Esophagus (tissue), 2 donors: Measurements from ENCODE around the gene TFR2. TPM values are rescaled to one million over a fixed set of nuclear protein-coding genes. Genes with fewer than 3 reads are reported as not detected.
"Not testable (repeated sequence)": the region's sequence is repeated elsewhere in the genome, so short reads cannot be mapped to it uniquely, and the experiment has no call there.

Source experiments
- H3K27ac ChIP-seq, 2 donors: one replicate each; pipeline ENCODE4 v1.5.1; 2013; ENCODE audit warnings: low read depth in 2 of 2, mild to moderate bottlenecking in 2 of 2, inconsistent platforms in 1 of 2, low read length in 1 of 2, moderate library complexity in 1 of 2
- H3K27me3 ChIP-seq, 2 donors: one replicate each; pipeline ENCODE4 v1.6.1; 2013; ENCODE audit warnings: low read length in 2 of 2, control low read depth in 1 of 2, mild to moderate bottlenecking in 1 of 2; ENCODE audit not compliant: insufficient read depth in 2 of 2, control insufficient read depth in 1 of 2
- H3K36me3 ChIP-seq, 2 donors: one replicate each; pipeline ENCODE4 v1.6.1; 2013; ENCODE audit warnings: low read length in 1 of 2; ENCODE audit not compliant: control insufficient read depth in 2 of 2, insufficient read depth in 2 of 2
- H3K4me1 ChIP-seq, 2 donors: one replicate each; pipeline ENCODE4 v1.6.1; 2013; ENCODE audit warnings: low read length in 1 of 2; ENCODE audit not compliant: control insufficient read depth in 2 of 2, insufficient read depth in 2 of 2
- H3K4me3 ChIP-seq, 2 donors: one replicate each; pipeline ENCODE4 v1.5.1; 2013; ENCODE audit warnings: low read length in 2 of 2, mild to moderate bottlenecking in 2 of 2, low read depth in 1 of 2, moderate library complexity in 1 of 2
- H3K9me3 ChIP-seq, 2 donors: one replicate each; pipeline ENCODE4 v1.6.1; 2013; ENCODE audit warnings: mild to moderate bottlenecking in 2 of 2, low read depth in 1 of 2, low read length in 1 of 2, moderate library complexity in 1 of 2; ENCODE audit not compliant: control insufficient read depth in 2 of 2, insufficient read depth in 1 of 2
- WGBS, 2 donors: extraction: QIAGEN DNeasy Blood & Tissue Kit; methylation state at CpG; one replicate each; pipeline ENCODE4 v1.1.7; 2013; 5-methylcytosine and 5-hydroxymethylcytosine counted together
- polyA plus RNA-seq, 2 donors: library from polyadenylated mRNA; stranded (reverse); fragments of 200-250 nt; gene quantifications; one replicate each; pipeline ENCODE4 v1.2.3, GENCODE V29; 2013
- donor health status: healthy with polysubstance abuse.
- donor health status: Bipolar disorder and iron deficiency.

The TFR2 gene
- polyA plus RNA-seq, 2 donors = 0.41 to 0.53 TPM

DNA sequence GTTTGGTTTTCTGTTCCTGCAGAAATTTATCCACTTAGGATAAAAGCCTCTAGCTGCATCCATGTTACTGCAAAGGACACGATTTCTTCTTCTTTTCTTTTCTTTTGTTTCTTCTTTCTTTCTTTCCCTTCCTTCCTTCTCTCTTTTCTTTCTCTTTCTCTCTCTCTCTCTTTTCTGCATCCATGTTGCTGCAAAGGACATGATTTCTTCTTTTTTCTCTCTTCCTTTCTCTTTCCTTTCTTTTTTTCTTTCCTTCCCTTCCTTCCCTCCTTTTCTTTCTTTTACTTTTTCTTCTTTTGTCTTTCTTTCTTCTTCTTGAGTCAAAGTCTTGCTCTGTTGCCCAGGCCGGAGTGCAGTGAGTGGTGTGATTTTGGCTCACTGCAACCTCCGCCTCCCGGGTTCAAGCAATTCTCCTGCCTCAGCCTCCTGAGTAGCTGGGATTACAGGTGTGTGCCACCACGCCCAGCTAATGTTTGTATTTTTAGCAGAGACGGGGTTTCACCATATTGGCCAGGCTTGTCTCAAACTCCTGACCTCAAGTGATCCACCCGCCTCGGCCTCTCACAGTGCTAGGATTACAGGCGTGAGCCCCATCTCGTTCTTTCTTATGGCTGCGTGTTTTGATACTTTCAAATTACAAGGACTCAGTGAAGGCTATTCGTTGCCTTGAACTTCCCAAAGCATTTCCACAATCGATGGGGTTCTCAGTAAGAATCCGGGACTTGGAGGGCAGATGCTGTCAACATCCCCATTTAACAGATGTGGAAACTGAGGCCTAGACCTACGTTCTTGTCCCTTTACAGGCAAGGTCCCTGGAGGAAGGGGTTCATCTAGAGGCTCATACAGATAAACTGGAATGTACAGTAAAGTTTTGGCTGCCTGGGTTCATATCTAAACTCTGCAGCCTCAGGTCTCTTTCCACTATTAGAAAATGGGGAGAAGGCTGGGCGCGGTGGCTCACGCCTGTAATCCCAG is 30.3 kb upstream of the TFR2 start:
- no peak overlapping the region for H3K4me3 ChIP-seq
- H3K27ac ChIP-seq = no peak overlapping the region
- H3K4me1 ChIP-seq = peaks cover 2 to 3% of the 10 kb centered on the region in 2 donors
- no peaks in the 10 kb centered on the region for H3K27me3 ChIP-seq
- H3K36me3 ChIP-seq = peaks cover 1 to 3% of the 10 kb centered on the region in 2 donors
- H3K9me3 ChIP-seq = no peaks in the 10 kb centered on the region
- WGBS, 2 donors = 91 to 92% methylated on average over 18 of the region's 18 CpGs

DNA sequence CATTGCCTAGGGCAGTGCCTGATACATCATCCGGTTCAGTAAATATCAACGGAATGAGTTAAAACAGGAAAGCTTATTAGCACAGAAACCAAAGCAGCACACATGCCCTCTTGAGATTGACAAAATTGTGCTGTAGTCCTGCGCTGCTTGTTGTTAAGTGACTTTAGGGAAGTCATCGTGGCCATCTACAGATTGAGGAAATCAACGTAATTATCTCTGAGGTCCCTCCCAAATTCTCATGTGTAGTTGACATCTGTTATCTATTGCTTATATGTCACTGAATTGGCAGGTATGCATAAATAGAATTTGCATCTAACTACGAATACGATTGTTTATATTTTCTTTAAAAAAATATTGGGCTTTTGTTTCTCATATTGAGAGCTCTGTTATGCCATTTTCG is 28.7 kb upstream of the TFR2 start:
- H3K9me3 ChIP-seq = no peaks in the 10 kb centered on the region
- H3K27ac ChIP-seq = no peak overlapping the region
- H3K36me3 ChIP-seq = no peaks in the 10 kb centered on the region
- H3K4me3 ChIP-seq = no peak overlapping the region
- H3K4me1 ChIP-seq = no peaks in the 10 kb centered on the region
- no peaks in the 10 kb centered on the region for H3K27me3 ChIP-seq
- 68 to 73% methylated on average over 8 of the region's 8 CpGs for WGBS, 2 donors

DNA sequence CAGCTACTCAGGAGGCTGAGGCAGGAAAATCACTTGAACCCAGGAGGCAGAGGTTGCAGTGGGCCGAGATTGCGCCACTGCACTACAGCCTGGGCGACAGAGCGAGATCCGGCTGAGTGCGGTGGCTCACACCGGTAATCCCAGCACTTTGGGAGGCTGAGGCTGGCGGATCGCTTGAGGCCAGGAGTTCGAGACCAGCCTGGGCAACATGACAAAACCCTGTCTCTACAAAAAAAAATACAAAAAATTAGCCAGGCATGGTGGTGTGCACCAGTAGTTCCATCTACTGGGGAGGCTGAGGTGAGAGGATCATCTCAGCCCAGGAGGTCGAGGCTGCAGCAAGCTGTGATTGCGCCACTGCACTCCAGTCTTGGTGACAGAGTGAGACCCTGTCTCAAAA is 27.8 kb upstream of the TFR2 start:
- not testable (repeated sequence) for H3K36me3 ChIP-seq, H3K27ac ChIP-seq, H3K9me3 ChIP-seq, H3K27me3 ChIP-seq, H3K4me3 ChIP-seq, H3K4me1 ChIP-seq
- 94 to 96% methylated on average over 12 of the region's 12 CpGs for WGBS, 2 donors

DNA sequence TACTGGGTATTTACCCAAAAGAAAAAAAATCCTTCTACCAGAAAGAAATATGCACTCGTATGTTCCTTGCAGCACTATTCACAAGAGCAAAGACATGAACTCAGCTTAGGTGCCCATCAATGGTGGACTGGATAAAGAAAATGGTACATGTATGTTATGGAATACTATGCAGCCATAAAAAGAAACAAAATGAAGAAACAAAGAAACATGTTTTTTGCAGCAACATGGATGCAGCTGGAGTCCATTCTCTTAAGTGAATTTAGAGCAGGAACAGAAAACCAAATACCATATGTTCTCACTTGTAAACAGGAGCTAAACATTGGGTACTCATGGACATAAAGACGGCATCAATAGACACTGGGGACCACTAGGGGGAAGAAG is 26.7 kb upstream of the TFR2 start:
- Histone ChIP-seq H3K27ac (no peak overlapping the region), H3K4me3 (no peak overlapping the region), H3K36me3 (no peaks in the 10 kb centered on the region), H3K4me1 (no peaks in the 10 kb centered on the region), H3K9me3 (no peaks in the 10 kb centered on the region), H3K27me3 (no peaks in the 10 kb centered on the region)
- 82 to 91% methylated on average over 2 of the region's 2 CpGs for WGBS, 2 donors

DNA sequence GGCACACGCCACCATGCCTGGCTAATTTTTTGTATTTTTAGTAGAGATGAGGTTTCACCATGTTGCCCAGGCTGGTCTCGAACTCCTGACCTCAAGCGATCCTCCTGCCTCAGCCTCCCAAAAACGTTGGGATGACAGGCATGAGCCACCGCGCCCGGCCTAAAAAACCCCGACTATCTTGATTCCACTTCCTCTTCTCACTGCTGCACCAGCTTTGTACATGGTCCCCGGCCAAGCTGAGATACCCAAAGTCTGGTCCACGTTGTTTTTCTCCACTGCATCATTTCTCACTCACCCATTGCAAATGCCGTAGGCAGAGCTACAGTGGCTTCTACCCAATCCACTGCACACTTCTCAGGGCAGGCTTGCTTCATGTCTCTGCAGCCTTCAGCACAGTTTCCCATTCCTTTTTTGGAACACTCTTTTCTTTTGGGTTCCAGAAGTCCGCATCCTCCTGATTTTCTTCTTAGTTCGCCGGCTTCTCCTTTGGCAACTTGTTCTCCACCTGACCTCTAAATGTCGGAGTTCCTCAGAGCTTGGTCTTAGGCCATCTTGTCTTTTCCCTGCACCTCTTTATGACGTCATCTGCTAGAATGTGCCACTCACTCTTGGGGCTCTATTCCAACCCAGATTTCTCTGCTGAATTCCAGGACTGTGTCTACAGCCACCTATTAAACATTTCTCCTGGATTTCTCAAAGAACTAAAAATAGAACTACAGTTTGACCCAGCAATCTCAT is 26.1 kb upstream of the TFR2 start:
- Histone ChIP-seq H3K27me3 (no peaks in the 10 kb centered on the region), H3K4me1 (no peaks in the 10 kb centered on the region), H3K4me3 (no peak overlapping the region), H3K9me3 (no peaks in the 10 kb centered on the region), H3K36me3 (no peaks in the 10 kb centered on the region), H3K27ac (no peak overlapping the region)
- 73 to 79% methylated on average over 16 of the region's 16 CpGs for WGBS, 2 donors

DNA sequence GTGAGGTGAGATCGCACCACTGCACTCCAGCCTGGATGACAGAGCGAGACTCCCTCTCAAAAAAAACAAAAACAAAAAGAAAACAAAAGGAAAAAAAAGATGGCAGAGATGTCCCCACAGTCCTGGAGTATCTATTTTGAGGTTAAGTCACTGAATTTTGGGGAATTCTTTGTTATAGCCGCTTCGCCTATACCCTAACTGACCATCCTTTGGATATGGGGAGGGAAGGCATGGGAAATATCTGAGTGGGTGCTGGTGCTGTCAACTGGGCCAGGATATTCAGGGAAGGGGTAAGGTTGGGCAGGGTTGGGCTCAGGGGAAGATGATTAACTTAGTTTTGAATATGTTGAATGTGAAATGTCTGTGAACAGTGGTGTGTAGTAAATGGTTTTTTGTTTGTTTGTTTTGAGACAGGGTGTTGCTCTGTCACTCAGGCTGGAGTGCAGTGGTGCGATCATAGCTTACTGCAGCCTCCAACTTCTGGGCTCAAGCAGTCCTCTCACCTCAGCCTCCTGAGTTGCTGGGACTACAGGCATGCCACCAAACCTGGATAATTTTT is 23.9 kb upstream of the TFR2 start:
- Histone ChIP-seq H3K27ac (no peak overlapping the region), H3K27me3 (no peaks in the 10 kb centered on the region), H3K36me3 (no peaks in the 10 kb centered on the region), H3K9me3 (no peaks in the 10 kb centered on the region), H3K4me3 (no peak overlapping the region), H3K4me1 (no peaks in the 10 kb centered on the region)
- WGBS, 2 donors = 92 to 96% methylated on average over 5 of the region's 5 CpGs

DNA sequence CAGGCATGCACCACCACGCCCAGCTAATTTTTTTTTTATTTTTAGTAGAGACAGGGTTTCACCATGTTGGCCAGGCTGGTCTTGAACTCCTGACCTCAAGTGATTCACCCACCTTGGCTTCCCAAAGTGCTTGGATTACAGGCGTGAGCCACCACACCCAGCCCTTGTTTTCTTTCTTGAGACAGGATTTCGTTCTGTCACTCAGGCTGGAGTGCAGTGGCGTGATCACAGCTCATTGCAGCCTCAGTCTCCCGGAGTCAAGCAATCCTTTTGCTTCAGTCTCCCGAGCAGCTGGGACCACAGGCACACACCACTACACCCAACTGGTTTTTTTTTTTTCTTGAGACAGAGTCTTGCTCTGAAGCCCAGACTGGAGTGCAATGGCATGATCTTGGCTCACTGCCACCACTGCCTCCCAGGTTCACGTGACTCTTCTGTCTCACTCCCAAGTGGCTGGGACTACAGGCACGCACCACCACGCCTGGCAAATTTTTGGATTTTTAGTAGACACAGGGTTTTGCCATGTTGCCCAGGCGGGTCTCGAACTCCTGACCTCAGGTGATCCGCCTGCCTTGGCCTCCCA is 20.9 kb upstream of the TFR2 start:
- H3K4me3 ChIP-seq, H3K36me3 ChIP-seq, H3K9me3 ChIP-seq, H3K27me3 ChIP-seq, H3K4me1 ChIP-seq: not testable (repeated sequence)
- 62 to 65% methylated on average over 12 of the region's 12 CpGs for WGBS, 2 donors
- H3K27ac ChIP-seq = peak overlapping the region in 1 of 2 donors; percentile 15

DNA sequence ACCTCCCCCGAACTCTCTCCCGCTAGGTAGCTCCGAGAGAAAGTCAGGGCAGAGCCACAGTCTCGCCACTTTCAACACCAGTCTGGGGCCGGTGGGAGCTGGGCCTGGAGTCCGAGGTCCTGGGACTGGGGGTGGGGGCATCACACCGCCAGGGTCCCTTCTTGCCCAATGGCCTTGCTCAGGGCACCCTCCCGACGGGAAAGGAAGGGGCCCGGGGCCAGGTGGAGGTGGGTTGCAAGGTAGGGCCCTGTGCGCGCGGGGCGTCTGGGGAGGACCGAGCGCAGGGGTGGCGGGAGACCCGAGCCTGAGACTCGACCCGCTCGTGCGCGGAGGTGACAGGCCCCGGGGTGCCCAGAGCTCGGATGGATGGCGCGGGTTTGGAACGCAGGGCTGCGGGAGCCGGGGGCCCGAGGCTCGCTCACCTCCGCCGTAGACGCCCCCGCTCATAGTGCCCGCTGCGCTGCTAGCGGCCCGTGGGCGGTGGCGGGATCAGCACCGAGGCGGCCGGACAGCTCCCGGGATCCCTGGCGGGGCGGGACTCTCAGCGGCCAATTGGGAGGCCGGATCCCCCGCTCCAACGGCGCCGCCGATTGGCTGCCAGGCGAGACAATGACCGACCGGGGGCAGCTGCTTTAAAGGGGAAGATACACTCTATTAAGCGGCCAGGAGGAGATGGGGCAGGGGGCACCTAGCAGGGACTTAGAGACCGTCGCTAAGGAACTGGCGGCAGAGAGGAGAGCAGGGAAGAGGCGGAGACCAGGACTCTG is 14.7 kb upstream of the TFR2 start, which contains the start of gene ACTL6B:
ACTL6B (minus strand) TSS at position 541 of the 767 bp plus-strand sequence; CDS start at position 447, 94 bp downstream.
- WGBS, 2 donors = 11 to 14% methylated on average over 48 to 63 of the region's 63 CpGs
- Histone ChIP-seq H3K27ac (no peak within 1 kb of the TSS), H3K36me3 (no peaks in the 10 kb centered on the region), H3K4me3 (no peak within 1 kb of the TSS), H3K4me1 (no peaks in the 10 kb centered on the region), H3K9me3 (peaks cover 0 to 7% of the 10 kb centered on the region in 2 donors), H3K27me3 (no peaks in the 10 kb centered on the region)
